Hepatocyte (in vitro differentiated cells): ENCODE measurements around the gene IL1RL2. TPM values are rescaled to one million over a fixed set of nuclear protein-coding genes. Genes with fewer than 3 reads are reported as not detected.

Experiments used
- DNase-seq: peaks from one replicate; pipeline ENCODE4 v3.0.0-alpha.2; 2016; ENCODE audit warnings: low spot score
- H2AFZ ChIP-seq: fragments of 200-600 bp; sonication (generic); 2 replicates; pipeline ENCODE4 v1.6.0; 2016; ENCODE audit warnings: antibody characterized with exemption, mild to moderate bottlenecking
- H3K27ac ChIP-seq: fragments of 200-600 bp; sonication (generic); 2 replicates; pipeline ENCODE4 v1.5.1; 2016; ENCODE audit warnings: mild to moderate bottlenecking
- H3K27me3 ChIP-seq: fragments of 200-600 bp; sonication (generic); 2 replicates; pipeline ENCODE4 v1.6.1; 2016
- H3K36me3 ChIP-seq: fragments of 200-600 bp; sonication (generic); replicated peaks from 2 replicates; pipeline ENCODE4 v1.5.1; 2016; ENCODE audit warnings: low read depth; ENCODE audit not compliant: insufficient read depth
- H3K4me1 ChIP-seq: fragments of 200-600 bp; sonication (generic); 2 replicates; pipeline ENCODE4 v1.5.1; 2016; ENCODE audit warnings: mild to moderate bottlenecking, moderate library complexity; ENCODE audit not compliant: insufficient read depth
- H3K4me2 ChIP-seq: fragments of 200-600 bp; sonication (generic); 2 replicates; pipeline ENCODE4 v1.6.0; 2016
- H3K4me3 ChIP-seq: fragments of 200-600 bp; sonication (generic); 2 replicates; pipeline ENCODE4 v1.5.1; 2016; ENCODE audit warnings: mild to moderate bottlenecking
- H3K79me2 ChIP-seq: fragments of 200-600 bp; sonication (generic); 2 replicates; pipeline ENCODE4 v1.6.0; 2017; ENCODE audit warnings: mild to moderate bottlenecking
- H3K9me2 ChIP-seq: fragments of 200-600 bp; sonication (generic); replicated peaks from 2 replicates; pipeline ENCODE4 v1.6.0; 2017; ENCODE audit warnings: mild to moderate bottlenecking; ENCODE audit not compliant: insufficient read depth
- H3K9me3 ChIP-seq: fragments of 200-600 bp; sonication (generic); 2 replicates; pipeline ENCODE4 v1.5.1; 2016; ENCODE audit warnings: low read depth, mild to moderate bottlenecking
- H4K20me1 ChIP-seq: fragments of 200-600 bp; sonication (generic); 2 replicates; pipeline ENCODE4 v1.6.0; 2016; ENCODE audit warnings: mild to moderate bottlenecking; ENCODE audit not compliant: insufficient read depth, poor library complexity, severe bottlenecking
- CTCF ChIP-seq: fragments of 200-600 bp; sonication (generic); IDR thresholded peaks from 2 replicates; pipeline ENCODE4 v1.5.1; 2016; ENCODE audit warnings: antibody characterized with exemption, mild to moderate bottlenecking; ENCODE audit not compliant: poor library complexity
- EZH2 ChIP-seq: fragments of 200-600 bp; sonication (generic); IDR thresholded peaks from 2 replicates; pipeline ENCODE4 v1.6.1; 2016; ENCODE audit warnings: antibody characterized with exemption, mild to moderate bottlenecking, borderline replicate concordance
- EZH2phosphoT487 ChIP-seq: fragments of 200-600 bp; sonication (generic); IDR thresholded peaks from one replicate; pipeline ENCODE4 v1.6.1; 2018; ENCODE audit warnings: antibody characterized with exemption, mild to moderate bottlenecking, low read depth, moderate library complexity; ENCODE audit not compliant: unreplicated experiment, severe bottlenecking
- WGBS: methylation state at CpG from one replicate; pipeline ENCODE4 v1.1.6; 2016; ENCODE audit warnings: low lambda C conversion rate; ENCODE audit errors: missing lambda C conversion rate; 5-methylcytosine and 5-hydroxymethylcytosine counted together
- polyA plus RNA-seq: library from polyadenylated mRNA; unstranded; fragments of >200 nt; fragmentation: Nextera tagmentation; extraction: Ambion mirVana; gene quantifications from 2 replicates; pipeline ENCODE4 v1.2.1, GENCODE V29; 2016
- total RNA-seq: library from RNA; depleted of rRNA; stranded (reverse); fragments of >200 nt; gene quantifications from 2 replicates; pipeline ENCODE4 v1.2.3, GENCODE V29; 2014

IL1RL2 gene
- total and polyA plus RNA-seq, 2 experiments from 2014 or later = 1.3 TPM; not detected in 1

- Histone ChIP-seq H3K27ac (peak overlapping the region; percentile 43), H3K27me3 (no peaks in the 10 kb centered on the region), H4K20me1 (no peaks in the 10 kb centered on the region), H3K9me3 (no peaks in the 10 kb centered on the region), H2AFZ (no peak overlapping the region), H3K36me3 (no peaks in the 10 kb centered on the region), H3K4me1 (no peaks in the 10 kb centered on the region), H3K9me2 (no peaks in the 10 kb centered on the region), H3K4me3 (no peak overlapping the region), H3K4me2 (no peak overlapping the region), H3K79me2 (no peaks in the 10 kb centered on the region)
- 44% methylated on average over 1 of the region's 1 CpG for WGBS
- no peak for DNase-seq
- TF ChIP-seq EZH2 = no peak
- no peak for TF ChIP-seq CTCF
- TF ChIP-seq EZH2phosphoT487 = no peak
Observed at GRCh38 chr2:102266204-102266603, 79.4 kb downstream of the IL1RL2 start.

GRCh38 chr2:102267774-102268173 lies 81.0 kb downstream of the IL1RL2 start:
- Histone ChIP-seq H3K4me3 (no peak overlapping the region), H4K20me1 (no peaks in the 10 kb centered on the region), H3K4me2 (no peak overlapping the region), H3K9me3 (no peaks in the 10 kb centered on the region), H3K9me2 (no peaks in the 10 kb centered on the region), H3K36me3 (no peaks in the 10 kb centered on the region), H2AFZ (no peak overlapping the region), H3K79me2 (no peaks in the 10 kb centered on the region), H3K27ac (peak overlapping the region; percentile 67), H3K27me3 (no peaks in the 10 kb centered on the region), H3K4me1 (no peaks in the 10 kb centered on the region)
- DNase-seq = no peak
- TF ChIP-seq EZH2 (no peak), EZH2phosphoT487 (no peak), CTCF (no peak)
- WGBS = 85% methylated on average over 6 of the region's 6 CpGs

GRCh38 chr2:102268510-102269199 lies 81.8 kb downstream of the IL1RL2 start:
- no peak overlapping the region for H3K4me3 ChIP-seq
- TF ChIP-seq EZH2phosphoT487 (no peak), EZH2 (no peak), CTCF (no peak)
- no peak overlapping the region for H2AFZ ChIP-seq
- H3K9me3 ChIP-seq = no peaks in the 10 kb centered on the region
- no peaks in the 10 kb centered on the region for H3K27me3 ChIP-seq
- no peaks in the 10 kb centered on the region for H4K20me1 ChIP-seq
- no peaks in the 10 kb centered on the region for H3K9me2 ChIP-seq
- DNase-seq = no peak
- peak overlapping the region; percentile 10 for H3K4me2 ChIP-seq
- H3K36me3 ChIP-seq = no peaks in the 10 kb centered on the region
- no peaks in the 10 kb centered on the region for H3K79me2 ChIP-seq
- peaks cover 5% of the 10 kb centered on the region for H3K4me1 ChIP-seq
- peak overlapping the region; percentile 76 for H3K27ac ChIP-seq
- 96% methylated on average over 4 of the region's 4 CpGs for WGBS

- WGBS = 92% methylated on average over 4 of the region's 4 CpGs
- Histone ChIP-seq H3K9me3 (no peaks in the 10 kb centered on the region), H3K27ac (peak overlapping the region; percentile 76), H3K4me2 (peak overlapping the region; percentile 10), H3K4me1 (peaks cover 7% of the 10 kb centered on the region), H3K79me2 (no peaks in the 10 kb centered on the region), H3K4me3 (no peak overlapping the region), H3K27me3 (no peaks in the 10 kb centered on the region), H4K20me1 (no peaks in the 10 kb centered on the region), H2AFZ (no peak overlapping the region), H3K9me2 (no peaks in the 10 kb centered on the region), H3K36me3 (no peaks in the 10 kb centered on the region)
- TF ChIP-seq EZH2phosphoT487 (no peak), CTCF (no peak), EZH2 (no peak)
- no peak for DNase-seq
Observed at GRCh38 chr2:102269200-102269524, 82.3 kb downstream of the IL1RL2 start.
